Right lung (tissue), 5 donors: Measurements from ENCODE around the gene JAKMIP3. TPM values are rescaled to one million over a fixed set of nuclear protein-coding genes. Genes with fewer than 3 reads are reported as not detected.

ENCODE experiments used
- DNase-seq, 2 donors: peaks; one replicate each; pipeline ENCODE4 v3.0.0-alpha.2; 2013
- polyA plus RNA-seq, 5 donors: library from polyadenylated mRNA; unstranded; fragments of 120-200 nt; gene quantifications; one replicate each; pipeline versions ENCODE4 v1.2.1 to v1.2.3, GENCODE V29; 2013; ENCODE audit warnings: inconsistent platforms in 1 of 5, low replicate concordance in 1 of 5; ENCODE audit not compliant: insufficient read length in 5 of 5, insufficient read depth in 1 of 5

Gene JAKMIP3
- polyA plus RNA-seq, 5 donors, result 0.23 to 0.43 (median 0.31) TPM

DNA sequence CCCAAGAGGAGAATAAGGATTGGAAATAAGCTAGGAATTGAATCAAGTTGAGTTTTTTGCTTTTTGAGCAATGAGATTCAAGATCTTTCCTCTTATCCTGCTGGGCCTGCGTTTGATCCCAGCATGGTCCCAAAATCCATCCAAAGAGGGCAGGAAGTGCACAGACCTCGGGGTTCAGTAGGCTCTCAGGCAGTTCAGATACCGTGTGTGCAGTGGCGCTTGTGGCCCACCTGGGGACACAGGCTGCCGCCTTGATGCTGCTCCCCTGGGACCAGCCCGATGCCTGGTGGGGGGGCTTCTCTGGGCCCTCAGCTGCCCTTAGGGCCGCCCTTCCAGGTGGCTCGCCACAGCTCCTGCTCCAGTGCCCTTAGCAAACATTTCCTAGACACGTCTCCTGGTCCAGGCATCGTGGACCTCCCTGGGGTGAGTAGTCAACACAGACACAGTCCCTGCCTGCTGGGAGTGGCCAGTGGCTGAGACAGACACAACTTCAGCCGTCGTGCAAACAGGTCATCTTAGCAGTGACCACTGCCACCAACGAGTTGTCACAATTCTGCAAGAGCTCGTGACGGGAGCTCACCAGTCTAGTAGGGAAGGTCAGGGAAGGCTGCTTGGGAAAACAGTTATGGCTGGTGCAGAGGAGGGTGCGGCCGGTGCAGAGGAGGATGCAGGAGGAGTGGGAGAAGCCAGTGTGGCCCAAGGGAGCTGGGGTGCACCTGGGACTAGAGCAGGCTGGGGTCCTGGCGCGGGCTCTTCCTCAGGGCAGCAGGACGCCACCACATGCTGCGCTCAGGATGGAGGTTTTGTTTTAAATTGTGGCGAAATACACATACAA lies 21.7 kb upstream of the JAKMIP3 start:
- DNase-seq, result no peak

DNA sequence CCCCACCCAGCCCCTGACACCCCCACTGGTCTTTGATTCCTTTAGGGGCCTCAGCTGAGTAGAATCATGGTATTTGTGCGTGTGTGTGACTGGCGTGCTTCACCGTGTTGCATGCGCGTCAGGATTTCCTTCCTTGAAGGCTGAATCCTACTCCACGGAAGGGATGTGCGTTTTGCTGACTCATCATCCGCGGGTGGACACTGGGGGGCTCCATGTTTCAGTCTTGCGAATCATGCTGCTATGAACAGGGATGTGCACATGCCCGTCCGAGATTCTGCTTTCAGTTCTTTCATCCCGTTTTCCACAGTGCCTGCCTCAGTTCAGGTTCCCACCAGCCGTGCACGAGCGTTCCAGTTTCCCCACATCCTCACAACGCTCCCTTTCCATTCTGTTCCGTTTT lies 20.9 kb upstream of the JAKMIP3 start:
- DNase-seq, result no peak

DNA sequence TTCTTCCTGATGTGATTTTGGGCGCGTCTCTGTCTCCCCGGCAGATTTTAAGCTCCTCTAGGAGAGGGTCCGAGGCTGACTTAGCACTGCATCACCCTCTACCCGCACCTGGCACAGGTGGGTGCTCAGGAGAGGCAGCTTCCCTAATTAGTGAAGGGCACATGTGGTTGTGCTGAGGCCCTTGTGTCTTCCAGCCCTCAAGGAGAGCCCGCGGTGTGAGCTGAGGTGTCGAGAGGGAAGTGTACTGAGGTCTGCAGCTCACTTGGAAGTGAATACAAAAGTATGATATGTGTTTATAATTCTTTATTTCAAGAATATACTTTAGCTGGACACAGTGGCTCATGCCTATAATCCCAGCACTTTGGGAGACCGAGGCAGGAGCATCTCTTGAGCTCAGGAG lies 20.4 kb upstream of the JAKMIP3 start:
- no peak for DNase-seq

DNA sequence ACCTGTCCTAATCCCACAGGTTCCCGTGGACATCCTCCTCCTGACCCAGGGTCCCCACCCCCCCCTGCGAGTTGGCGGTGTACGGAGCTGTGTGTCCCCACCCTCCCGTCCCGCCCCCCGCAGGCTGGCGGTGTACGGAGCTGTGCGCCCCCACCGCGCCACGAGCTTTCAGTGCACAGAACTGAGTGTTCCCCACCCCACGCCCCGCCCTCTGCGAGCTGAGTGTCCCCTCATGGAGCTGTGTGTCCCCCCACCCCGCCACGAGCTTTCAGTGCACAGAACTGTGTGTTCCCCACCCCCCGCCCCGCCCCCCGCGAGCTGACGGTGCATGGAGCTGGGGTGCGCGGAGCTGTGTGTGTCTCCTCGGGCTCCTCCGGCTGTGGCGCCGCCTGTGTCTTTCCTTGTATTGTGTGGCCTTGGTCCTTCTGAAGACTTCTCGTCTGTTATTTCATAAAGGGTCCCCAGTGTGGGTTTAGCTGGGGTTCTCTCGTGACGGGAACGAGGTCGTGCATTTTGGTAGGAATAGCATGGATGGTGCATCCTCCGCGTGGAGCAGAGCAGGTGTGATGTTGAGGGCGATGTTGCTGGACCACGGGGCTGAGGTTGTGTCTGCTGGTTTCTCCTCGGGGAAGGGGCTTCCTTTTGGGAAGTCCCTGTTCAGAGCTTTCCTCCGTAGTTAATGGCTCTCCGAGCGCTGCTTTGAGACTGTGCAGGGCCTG lies 18.0 kb upstream of the JAKMIP3 start:
- no peak for DNase-seq

DNA sequence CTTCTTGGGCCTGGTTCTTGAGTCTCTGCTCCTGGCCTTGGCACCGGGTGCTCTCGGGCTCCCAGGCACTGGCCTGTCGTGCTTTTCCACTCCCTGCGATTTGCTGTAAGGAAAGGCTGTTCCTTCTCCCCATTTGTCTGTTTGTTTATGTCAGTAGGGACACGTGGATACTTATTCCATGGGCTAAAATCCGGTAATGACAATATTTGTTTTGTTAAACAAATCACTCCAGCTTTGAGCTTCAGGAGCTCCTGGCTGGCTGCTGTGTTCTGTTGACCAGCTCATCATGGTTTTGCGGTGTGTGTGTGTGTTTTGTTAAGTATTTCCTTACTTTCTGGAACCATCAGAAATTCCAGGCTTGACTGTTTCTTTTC lies 17.5 kb upstream of the JAKMIP3 start:
- DNase-seq, result no peak

DNA sequence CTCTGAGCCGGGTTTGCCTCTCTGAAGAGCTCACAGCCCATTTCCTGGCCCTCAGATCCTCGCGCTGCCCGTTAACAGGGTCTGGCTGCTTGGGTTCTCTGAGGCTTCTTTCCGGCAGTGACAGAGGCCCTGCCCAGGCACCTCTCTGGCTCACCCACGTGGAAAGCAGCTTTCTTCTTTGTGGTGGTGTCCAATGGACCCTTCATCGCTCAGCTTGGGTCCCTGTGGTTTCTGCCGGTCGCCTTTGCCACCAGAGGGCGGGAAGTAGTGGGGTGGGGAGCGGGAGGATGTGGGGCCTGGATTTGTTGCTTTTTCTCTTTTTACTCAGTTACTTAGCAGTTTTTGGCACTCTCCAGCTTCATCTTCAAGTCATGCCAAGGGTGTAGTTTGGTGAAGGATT lies 15.6 kb upstream of the JAKMIP3 start:
- no peak for DNase-seq

DNA sequence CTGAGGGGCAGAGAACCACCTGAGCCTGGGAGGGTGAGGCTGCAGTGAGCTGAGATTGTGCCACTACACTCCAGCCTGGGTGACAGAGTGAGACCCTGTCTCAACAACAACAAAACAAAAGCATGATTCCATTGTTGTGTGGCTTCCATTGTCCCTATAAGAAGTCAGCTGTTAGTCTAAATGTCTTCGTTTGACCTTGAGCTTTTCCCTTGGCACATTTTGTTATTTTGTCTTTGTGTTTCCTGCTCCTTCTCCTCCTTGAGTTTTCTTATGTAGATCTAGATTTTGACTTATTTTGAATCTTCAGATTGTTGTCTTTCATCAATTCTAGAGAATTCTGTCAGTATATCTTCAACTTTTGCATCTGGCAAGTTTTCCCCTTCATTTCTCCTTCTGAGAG lies 13.6 kb upstream of the JAKMIP3 start:
- DNase-seq, result no peak

DNA sequence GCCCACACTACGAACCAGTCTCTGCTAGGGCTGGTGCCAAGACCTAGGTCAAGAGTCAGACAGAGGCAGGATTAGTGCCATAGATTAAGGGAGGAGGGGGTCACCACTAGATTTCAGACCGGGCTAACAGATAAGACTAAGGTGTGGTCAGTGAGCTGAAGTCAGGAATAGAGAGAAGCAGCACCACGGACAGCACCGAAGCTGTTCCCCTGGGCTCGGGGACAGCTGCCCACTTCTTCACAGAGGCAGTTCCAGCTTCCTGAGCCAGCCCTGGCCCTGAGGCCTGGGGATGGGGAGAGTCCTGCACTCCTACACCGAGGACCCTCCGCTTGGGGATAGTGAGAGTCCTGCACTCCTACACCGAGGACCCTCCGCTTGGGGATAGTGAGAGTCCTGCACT lies 11.2 kb upstream of the JAKMIP3 start:
- DNase-seq, result no peak

DNA sequence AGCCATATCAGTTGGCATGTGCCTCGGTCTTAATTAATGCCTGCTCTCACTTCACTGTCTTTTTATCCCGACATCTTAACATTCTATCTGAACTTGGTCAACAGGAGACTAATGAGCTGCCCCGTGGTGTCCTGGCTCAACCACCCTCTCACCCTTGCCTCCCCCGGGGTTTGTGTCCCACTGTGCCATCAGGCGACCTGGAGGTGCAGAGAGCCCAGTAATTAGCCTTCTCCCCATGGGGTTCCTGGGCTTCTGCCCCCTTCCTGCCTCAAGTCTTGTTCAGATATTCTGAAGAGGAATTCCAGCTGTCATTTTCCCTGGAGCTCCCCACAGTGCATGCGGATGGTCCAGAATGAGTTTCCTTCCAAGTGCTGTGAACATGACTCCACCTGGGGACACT lies 10.1 kb upstream of the JAKMIP3 start:
- no peak for DNase-seq

DNA sequence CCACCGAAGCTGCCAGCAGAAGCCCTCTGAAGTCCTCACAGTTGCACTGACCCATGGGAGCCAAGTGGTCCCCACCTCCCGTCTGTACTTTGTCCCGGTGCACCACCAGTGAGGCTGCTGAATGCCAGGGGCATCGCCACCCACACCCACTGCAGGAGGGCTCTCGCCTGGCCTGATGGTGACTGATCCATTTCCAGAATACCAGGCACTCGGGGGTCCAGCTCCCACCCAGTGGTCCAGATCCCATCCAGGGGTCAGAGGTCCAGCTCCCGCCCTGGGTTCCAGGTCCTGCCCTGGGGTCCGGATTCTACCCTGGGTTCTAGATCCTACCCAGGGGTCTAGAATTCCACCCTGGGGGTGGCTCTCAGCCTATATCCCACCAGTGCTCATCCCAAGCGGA lies 9.1 kb upstream of the JAKMIP3 start:
- DNase-seq, result no peak

DNA sequence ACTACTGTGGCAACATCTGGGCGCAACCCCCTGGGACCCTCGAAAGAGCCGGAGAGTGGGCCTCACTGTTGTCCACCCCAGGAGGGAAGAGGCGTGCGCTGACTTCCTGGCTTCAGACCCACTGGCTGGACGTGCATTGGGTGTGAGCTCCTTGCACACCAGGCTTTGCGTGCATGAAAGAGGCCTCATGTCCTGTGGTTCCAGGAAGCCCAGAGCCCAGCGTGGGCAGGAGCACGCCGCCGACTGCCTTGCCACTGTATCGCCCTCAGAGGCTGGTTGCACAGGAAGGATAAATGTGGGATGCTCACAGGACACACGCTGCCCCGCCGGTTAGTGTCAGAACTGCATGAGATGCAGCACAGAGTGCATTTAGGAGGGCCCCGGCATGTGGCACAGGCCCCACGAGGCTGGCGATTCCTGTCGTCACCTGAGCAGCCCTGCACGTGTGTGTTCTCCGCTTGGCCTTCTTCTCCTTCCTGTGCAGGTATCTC lies 8.5 kb upstream of the JAKMIP3 start:
- DNase-seq, result no peak

DNA sequence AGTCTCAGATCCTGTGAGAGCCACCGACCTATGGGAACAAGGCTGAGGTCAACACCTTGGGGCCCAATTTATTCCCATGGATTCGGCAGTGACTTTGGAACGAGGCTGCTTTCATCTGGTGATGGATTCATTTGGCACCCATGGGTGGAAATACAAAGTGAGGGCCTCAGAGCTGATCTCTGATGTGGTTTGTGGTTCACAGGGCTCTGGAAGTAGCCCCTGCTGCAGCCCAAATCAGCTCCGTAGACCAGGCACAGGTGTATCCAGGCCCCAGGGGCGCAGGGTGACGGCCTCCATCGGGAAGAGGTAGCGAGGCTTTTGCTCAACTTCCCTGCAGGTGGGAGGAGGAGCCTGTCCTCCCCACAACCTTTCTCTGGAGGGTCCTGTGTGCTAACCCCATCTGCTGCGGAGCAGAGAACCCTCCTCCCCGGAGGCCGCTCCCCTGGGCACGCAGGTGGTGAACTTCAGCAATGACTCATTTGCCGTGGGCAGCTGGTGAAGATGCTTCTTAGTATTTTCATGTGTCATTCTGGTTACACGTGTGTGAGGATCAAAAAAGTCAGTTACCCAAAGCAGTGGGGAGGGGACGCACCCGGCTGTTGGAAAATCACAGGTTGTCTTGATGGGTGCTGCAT lies 7.5 kb upstream of the JAKMIP3 start:
- DNase-seq, result no peak

DNA sequence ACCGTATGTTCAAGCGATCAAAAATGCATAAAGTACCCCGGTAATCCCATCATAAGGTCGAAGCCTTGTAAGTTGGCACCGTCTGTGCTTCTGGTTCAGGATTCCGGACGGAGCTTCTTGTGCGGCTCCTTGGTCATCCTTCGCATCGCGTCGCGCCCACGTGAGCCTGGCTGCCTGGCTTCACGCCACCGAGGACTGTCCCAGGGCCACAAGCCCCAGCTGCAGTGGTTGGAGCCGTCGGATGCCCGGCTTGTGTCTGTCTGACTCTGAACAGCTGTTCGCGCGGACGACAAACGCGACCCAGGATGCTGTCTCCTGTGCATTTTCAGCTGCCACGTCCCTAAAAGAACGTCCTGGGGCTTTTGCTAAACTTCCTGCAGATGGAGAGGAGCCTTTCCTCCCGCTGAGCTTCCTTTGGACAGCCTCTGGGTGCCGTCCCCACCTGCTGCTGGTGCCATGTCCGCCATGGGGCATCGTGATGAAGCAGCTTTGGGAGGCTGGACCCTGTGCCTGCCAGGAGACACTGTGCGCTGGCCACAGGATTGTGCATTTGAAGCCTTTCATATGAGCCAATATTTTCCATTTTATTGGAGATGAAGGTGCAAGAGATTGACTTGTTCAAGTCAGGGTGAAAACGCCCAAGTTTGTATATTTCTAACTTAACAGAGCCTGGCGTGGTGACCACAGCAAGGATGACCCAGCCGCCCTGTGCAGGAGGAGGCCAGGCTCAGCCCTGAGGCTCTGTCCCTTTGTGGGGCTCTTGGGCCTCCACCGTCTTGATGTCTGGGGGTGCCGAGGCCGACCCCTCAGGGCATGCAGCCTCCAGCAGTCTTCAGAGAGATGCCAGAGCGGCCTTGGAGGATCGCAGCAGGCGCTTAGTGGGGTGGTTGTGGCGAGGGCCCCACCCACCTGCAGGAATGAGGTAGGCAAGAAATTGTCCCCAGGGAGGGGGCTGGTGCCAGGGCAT lies 6.7 kb upstream of the JAKMIP3 start:
- DNase-seq, result no peak

DNA sequence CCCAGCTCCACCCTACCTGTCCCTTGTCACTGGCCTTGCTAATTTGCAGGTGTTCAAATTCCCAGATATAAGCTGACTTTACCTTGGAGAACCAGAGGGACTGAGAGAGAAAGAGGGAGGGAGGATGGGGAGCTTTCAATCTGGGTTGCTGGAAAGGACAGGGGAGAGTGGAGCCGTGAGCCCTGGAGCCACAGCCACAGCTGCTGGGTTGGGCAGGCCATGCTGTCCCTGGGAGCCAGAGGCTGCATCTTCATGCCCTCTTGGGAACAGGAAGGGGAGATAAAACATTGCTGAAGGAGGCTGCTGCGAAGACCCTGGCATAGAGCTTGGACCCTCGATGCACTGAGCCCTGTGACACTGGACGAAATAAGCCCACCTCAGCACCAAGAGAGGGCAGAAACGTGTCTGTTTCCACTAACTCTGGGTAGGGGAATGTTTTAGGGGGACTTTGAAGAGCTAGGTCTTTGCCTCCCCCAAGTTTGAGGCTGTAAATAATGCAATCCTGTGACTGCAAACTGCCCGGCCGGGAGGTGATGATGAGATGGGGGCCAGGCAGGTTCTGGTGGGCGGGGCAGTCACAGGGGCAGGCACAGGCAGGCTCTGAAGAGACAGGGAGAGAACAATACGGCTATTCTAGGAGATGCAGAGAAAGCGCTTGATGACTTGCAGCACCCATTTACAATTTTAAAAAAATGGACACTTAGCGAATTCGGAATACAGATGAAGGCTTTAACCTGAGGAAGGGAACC lies 5.8 kb upstream of the JAKMIP3 start:
- DNase-seq, result no peak

DNA sequence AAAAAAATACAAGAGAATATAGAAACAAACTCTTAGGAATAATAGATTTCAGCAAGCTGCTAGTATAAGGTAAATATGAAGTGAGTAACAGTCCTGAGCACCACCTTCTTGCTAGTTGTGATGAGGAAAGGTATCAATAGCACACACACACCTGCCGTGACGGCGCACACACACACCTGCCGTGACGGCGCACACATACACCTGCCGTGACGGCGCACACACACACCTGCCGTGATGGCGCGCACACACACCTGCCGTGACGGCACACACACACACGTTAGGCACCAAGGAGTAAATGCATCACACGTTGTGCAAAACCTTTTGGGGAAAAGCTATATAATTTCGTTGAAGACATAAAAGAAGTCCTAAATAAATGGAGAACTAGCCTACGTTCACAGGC lies 4.7 kb upstream of the JAKMIP3 start:
- DNase-seq, result no peak

DNA sequence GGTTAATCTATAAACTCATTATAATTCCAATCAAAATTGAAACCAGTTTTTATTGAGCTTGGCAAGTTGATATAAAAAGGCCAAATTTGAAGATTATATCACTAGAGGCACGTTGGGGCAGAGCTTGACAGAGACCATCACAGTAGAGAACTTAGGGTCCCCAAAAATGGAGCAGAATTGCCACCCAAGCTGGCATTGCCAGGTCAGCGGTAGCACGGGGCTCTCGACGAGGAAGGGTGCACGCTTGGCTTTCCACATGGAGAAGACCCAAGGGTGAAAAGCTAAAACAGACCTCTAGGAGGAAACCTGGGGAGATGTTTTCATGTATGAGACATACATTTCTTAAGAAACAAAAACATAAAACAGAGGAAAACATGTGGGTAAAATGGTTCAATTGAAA lies 4.3 kb upstream of the JAKMIP3 start:
- no peak for DNase-seq

DNA sequence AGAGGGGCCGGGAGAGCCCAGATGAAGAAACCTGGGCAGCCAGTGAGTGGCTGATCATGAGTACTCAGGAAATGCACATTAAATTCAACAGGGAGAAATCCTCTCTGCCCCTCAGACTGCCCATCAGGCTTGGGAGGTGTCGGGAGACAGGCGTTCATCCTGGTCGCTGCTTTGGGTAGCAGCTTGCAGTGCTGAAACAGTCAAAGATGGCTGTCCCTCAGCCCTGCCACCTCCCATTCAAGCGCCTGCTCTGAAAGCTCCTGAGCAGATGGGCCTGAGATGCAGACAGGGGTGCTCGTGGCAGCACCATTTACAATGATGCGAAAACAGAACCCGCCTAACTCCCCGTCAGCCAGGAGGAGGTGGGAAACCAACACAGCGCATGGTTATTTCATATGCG lies 3.6 kb upstream of the JAKMIP3 start:
- DNase-seq, result no peak

DNA sequence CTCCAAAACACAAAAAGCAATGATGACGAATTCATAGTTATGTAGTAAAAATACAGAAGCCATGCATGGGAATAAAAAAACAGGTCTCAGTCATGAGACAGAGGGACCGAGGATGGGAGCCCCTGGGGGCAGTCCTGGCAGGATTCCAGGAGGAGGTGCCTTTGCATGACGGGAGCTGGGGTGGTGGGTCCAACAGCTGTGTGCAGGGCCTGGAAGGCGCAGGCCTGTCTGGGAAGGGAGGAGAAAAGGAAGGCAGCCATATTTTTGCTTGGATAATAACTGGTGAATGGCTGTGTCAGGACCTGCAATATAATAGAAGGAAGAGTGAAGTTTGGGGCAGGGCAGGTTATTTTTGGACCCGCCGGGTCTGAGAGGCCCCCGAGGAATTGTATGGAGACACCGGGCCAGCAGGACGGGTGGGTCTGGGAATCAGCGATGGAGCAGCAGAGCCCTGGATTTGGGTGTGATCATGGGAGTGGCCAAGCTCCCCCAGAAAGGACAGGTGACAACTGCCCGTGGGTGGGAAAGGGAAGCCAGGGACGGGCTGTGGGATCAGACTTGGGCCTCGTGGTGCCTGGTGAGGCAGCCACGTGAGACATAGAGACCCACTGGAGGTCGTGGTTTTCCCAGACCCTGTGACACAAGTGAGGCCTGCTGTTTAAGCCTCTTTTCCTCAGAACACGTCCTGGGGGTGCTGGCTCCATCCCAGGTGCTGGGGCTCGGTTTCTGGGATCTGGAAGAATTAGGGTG lies 2.9 kb upstream of the JAKMIP3 start:
- no peak for DNase-seq

DNA sequence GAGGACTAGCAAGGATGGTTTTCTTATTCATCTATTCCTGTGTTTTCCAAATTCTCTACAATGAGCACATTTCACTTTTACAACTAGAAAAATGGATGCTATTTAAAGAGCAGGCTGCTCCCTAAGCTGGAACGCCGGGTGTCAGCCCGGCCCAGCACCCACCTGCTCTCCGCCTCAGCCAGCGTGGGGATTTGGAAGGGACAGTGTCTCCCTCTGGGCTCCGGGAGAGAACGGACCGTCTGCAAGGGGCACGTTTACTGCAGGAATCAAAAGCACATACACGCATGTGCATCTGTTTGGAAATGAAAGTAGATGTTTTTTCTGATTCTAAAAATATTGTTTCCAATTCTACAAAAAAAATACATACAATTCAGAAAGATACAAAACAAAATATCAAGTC lies 2.3 kb upstream of the JAKMIP3 start:
- no peak for DNase-seq

DNA sequence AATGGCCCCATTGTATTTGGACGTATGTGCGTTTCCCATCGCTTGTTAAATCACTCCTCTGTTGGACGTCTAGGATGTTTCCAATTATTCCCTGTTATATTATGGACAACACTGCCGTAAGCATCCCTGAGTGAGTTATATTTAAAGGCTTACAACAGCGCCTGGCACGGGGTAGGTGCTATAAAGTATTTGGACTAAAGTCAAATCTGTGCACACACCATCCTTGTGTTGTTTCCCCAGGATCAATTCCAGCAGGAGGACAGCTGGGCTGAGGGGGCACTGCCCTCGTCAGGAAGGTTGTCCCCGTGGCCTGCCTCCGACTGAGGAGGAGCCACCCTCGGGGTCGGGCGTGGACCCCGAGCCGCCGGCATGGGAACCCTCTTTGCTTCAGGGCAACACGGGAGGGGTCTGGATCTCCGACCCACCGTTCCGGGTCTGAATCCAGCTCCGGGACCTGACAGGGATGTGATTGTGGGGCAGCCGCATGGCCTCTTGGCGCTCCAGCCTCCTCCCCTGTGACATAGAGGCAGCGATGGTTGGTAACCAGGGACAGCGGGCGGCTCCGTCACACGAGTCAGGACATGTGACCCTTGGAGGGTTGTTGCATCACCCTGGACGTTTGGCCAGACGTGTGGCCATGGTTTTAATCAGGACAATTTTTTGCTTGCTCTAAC lies 1.5 kb upstream of the JAKMIP3 start:
- no peak for DNase-seq
